HG02571 (cell line): ENCODE measurements around the gene NCDN.
"Not testable (repeated sequence)": the region's sequence is repeated elsewhere in the genome, so short reads cannot be mapped to it uniquely, and the experiment has no call there.

ENCODE experiments used
- ATAC-seq: cut with Tn5 transposase; IDR thresholded peaks from one replicate; pipeline ENCODE4 v1.9.1; 2021; ENCODE audit warnings: mild to moderate bottlenecking, moderate library complexity; ENCODE audit not compliant: unreplicated experiment

Gene NCDN

DNA sequence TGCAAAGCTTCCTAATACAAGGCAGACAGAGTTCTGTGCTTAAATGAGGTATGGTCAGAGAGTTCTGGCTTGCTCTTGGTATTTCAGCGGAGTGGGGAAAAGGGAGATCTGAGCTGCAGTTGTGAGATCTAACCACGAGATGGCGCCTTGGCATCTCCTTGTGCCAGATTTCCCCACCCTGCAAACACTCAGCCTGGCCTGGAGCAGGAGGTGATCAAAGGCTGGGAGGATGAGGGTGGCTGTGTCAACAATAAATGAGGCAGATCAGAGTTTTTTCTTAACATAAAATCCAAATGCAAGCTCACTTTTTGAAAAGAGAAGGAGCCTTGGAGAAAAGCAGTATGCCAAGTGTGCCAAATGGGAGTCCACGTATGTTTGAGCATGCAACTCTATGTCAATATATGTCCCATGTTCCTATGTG lies 11.4 kb downstream of the NCDN start:
- no peak for ATAC-seq

DNA sequence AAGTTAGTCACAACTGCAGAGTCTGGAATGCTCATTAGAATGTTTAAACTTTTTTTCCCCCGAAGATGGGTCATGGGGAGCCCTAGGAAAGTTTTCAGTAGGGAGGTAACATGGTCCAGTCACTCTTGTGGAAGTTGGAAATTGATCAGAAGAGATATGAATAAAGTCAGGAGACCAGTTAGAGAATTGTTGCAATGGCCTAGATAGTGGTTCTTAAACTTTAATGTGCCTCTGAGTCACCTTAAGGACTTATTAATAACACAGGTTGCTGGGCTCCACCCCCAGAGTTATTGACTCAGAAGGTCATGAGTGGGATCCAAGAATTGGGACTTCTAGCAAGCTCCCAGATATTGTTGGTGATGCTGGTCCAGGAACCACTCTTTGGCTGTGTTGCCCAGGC lies 12.3 kb downstream of the NCDN start:
- no peak for ATAC-seq

DNA sequence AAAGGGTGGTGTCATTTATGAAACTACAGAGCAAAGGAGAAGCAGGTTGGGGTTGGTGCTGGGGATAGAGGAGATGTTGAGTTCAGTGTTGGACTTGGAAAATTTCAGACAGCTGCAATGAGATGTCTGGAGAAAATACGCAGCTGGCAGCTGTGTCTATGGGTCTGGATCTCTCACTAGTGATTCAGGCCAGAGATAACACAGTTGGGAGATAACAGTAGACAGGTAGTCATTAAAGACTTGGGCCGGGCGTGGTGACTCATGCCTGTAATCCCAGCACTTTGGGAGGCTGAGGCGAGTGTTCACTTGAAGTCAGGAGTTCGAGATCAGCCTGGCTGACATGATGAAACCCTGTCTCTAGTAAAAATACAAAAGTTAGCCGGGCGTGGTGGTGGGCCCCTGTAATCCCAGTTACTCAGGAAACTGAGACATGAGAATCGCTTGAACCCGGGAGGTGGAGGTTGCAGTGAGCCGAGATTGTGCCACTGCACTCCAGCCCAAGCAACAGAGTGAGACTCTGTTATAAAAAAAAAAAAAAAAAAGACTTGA lies 13.1 kb downstream of the NCDN start:
- ATAC-seq, result no peak

DNA sequence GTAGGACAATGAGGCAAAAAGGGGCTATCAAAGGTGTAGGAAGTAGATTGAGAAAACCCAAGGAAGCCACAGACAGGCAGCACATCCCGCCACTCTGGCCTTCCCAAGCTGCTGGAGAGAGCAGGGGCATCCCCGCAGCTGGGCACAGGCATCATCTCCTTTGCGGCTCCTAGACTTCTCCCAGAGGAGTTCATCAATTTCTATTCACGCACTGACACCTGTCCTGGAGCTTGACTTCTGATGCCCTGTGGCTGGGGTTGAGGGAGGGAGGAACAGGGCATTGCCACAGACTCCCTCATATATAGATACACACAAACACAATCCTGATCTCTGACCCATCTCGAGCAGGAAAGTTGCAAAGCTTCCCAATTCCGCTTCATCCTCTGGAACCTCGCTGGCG lies 13.7 kb downstream of the NCDN start:
- no peak for ATAC-seq

DNA sequence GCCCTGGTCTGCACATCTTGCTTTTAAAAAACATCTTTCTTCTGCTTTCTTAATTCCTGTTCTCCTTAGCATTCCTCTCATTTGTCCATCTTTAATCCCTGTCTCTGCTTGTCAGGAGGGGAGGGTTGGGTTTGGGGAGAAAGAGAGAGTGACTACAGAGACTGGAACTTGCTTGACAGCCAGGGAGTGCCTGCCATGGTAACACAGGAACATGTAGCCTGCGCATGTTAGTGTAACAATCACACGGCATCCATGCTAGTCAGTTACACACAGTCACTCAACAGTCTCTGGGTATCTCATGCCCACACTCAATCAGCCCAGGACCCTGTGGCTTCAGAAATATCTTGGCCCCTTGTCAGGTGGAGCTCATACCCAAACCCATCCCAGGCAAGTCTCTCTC lies 14.7 kb downstream of the NCDN start:
- no peak for ATAC-seq

DNA sequence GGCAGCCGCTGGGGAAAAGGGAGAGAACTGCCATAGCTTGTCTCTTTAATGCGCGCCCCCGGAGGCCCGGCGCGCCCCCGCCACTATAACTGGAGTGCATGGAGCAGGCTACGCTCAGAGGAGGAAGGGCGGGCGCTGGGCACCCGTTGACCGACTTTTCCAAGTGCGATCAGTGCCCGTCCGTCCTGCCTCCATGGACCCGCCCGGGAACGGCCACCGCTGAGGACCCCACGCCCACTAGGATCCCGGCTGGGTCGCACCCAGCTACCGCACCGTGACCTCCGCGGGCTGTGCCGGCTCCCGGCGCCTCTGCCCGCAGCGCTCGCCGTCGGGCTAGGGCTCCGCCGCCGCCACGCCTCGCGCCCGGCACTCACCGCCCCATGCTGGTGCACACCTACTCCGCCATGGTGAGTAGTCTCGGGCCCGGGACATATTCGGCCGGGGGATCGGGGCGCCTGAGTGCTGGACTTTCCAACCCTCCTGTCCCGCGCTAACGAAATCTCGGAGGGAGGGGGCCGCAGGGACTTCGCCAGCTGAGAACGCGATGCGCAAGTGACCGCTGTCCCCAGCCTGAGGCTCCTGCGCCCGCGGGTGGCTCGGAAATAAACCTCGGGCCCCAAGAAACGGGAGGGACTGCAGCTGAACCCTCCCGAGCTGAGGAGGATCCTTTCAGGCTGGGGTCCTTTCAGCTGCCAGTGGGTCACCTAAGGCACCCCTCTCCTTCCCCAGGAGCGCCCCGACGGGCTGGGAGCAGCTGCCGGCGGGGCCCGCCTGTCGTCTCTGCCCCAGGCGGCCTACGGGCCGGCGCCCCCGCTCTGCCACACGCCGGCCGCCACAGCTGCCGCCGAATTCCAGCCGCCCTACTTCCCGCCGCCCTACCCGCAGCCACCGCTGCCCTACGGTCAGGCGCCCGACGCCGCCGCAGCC lies 15.9 kb downstream of the NCDN start, which contains the start of gene TFAP2E:
TFAP2E (plus strand) TSS at position 117 of the 927 bp plus-strand sequence; CDS start at position 381, 264 bp downstream.
- no peak for ATAC-seq

DNA sequence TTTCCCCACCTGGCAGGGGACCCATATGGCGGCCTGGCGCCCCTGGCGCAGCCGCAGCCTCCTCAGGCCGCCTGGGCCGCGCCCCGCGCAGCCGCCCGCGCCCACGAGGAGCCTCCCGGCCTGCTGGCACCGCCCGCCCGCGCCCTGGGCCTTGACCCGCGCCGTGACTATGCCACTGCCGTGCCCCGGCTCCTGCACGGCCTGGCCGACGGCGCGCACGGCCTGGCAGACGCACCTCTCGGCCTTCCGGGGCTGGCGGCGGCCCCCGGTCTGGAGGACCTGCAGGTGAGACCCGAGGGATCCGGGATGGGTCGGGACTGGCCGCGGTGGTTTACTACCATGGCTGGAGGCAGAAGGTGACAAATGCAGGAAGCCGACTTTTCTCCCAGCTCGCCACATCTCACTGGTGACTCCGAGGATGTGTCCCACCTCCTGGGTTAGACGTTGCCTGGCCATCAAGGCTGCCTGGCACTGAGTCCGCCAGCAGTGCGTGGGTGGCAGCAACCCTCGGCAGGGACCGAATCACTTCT lies 16.6 kb downstream of the NCDN start:
- ATAC-seq, result no peak

DNA sequence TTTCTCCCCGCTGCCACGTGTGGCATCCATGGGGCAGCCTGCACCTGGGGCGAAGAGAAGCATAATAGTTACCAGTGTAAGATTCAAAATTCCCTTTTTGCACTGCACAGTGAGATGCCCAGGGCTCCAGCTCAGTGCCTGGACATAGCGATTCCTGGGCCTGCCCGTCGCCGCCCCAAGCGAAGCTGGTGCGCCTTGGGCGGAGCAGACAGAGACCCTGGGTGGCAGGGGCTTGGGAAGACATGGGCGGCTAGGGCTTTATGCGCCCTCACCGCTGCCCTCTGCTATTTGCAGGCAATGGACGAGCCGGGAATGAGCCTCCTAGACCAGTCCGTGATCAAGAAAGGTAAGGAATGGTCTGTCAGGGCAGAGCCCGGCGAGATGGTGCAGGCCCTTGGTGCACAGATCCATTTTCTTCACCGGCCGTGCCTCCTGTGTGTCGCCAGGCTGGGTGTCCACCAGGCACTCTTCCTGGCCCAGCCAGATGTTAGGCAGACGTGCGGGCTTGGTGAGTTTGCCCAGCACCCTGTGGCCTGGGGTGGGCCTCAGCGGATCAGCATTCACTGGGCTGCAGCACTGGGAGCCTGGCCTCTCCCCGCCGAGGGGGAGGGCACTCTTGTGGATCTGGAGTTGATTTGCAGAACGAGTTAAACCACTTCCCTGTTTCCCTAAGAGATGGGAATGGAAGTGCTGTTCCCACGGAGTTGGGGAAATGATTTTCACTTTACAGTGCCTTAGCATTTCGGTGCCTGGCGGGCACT lies 17.2 kb downstream of the NCDN start:
- ATAC-seq, result no peak

DNA sequence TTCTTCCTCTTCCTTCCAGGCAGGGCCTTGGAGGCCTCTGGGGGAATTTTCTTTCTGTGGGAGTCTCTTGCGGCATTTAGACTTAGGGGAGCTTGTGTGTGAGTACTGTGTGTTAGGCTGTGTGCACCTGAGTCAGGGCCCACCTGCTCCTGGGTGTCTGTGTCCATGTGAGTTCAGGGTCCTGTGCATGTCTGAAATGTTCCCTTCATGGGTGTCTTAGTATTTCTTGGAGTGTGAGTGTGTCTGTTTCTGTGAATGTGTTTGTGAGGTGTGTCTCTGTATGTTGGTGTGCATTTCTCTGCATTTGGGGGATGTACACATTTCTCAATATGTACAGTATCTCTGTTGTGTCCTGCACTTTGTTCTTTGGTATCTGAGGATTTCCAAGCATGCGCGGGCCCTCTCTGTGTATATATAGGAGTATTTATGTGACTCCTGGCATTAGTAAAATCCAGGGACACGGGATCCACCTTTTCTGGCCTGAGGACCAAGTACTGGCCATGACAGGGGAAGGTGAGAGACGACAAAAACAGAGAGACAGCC lies 17.9 kb downstream of the NCDN start:
- ATAC-seq, result no peak

DNA sequence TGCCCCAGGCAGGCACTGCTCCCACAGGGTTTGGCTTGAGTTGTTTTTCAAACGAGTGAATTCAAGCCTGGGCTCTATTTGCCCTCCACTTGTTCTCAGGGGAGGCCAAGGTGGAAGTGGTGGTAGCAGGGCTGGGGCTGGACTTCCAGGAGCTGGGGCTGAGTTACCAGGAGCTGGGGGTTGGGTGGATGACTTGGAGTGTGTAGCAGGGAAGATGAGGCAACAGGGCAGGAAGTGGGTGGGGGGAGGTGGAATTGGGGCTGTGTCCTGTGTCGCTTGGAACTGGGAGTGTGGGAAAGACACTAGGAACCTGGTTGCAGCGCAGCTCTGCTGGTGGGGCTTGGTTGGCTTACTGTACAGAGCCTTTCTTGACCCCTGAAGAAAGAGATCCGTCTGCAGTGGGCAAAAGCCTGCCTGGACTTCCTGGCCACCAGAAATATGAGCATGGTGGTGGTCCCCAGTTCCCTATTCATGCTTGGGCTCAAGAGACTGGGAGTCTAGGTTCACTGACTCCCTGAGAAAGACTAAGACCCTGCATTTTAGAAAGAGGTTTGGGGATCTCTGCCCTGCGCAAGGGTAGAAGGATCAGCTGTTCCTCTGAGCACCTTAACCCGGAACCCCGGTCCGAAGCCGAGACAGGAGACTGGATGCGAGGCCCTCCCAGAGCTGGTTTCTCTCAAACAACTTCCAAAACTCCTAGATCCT lies 18.6 kb downstream of the NCDN start:
- ATAC-seq, result no peak

DNA sequence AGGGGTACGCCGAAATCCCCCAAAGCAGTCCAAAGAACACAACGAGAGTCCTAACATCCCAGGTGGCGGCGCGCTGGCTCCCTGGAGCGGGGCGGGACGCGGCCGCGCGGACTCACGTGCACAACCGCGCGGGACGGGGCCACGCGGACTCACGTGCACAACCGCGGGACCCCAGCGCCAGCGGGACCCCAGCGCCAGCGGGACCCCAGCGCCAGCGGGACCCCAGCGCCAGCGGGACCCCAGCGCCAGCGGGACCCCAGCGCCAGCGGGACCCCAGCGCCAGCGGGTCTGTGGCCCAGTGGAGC lies 19.1 kb downstream of the NCDN start:
- ATAC-seq, result not testable (repeated sequence)

DNA sequence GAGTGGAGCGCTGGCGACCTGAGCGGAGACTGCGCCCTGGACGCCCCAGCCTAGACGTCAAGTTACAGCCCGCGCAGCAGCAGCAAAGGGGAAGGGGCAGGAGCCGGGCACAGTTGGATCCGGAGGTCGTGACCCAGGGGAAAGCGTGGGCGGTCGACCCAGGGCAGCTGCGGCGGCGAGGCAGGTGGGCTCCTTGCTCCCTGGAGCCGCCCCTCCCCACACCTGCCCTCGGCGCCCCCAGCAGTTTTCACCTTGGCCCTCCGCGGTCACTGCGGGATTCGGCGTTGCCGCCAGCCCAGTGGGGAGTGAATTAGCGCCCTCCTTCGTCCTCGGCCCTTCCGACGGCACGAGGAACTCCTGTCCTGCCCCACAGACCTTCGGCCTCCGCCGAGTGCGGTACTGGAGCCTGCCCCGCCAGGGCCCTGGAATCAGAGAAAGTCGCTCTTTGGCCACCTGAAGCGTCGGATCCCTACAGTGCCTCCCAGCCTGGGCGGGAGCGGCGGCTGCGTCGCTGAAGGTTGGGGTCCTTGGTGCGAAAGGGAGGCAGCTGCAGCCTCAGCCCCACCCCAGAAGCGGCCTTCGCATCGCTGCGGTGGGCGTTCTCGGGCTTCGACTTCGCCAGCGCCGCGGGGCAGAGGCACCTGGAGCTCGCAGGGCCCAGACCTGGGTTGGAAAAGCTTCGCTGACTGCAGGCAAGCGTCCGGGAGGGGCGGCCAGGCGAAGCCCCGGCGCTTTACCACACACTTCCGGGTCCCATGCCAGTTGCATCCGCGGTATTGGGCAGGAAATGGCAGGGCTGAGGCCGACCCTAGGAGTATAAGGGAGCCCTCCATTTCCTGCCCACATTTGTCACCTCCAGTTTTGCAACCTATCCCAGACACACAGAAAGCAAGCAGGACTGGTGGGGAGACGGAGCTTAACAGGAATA lies 19.7 kb downstream of the NCDN start:
- no peak for ATAC-seq

DNA sequence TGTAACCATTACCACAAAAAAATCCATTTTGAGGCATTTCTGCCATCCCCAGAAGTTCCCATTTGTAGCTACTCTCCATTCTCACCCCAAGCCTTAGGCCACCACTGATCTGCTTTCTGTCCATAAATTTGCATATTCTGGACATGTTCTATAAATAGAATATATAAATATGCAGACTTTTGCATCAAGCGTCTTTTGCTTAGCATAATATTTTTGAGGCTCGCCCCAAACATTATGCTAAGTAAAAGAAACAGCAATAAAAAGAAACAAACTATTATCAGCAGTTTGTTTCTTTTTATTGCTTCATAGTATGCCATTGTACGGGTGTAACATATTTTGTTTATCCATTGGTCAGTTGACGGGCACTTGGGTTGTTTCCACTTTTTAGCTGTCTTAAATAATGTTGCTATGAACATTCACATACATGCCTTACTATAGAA lies 23.4 kb downstream of the NCDN start:
- ATAC-seq, result no peak

DNA sequence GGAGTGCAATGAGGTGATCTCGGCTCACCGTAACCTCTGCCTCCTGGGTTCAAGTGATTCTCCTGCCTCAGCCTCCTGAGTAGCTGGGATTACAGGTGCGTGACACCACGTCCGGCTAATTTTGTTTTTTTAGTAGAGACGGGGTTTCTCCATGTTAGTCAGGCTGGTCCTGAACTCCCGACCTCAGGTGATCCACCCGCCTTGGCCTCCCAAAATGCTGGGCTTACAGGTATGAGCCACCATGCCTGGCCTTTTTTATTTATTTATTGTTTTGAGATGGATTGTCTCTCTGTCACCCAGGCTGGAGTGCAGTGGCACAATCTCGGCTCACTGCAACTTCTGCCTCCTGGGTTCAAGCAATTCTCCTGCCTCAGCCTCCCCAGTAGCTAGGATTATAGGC lies 24.0 kb downstream of the NCDN start:
- ATAC-seq, result not testable (repeated sequence)

DNA sequence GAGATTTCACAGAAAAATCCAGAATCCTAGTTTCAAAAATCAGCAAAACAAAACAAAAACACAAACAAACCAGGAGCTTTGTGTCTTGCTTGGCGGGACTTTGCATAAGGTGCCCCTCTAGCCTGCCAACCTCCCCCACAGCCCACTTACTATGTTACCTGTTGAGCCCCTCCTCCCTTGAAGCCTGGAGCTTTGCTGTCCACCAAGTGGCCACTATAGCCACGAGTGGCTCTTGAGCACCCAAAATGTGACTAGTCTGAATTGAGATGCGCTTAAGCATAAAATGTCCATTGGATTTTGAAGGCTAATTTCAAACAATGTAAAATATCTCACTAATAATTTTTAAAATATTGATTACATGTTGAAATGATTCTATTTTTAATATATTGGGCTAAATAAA lies 27.7 kb downstream of the NCDN start:
- no peak for ATAC-seq

DNA sequence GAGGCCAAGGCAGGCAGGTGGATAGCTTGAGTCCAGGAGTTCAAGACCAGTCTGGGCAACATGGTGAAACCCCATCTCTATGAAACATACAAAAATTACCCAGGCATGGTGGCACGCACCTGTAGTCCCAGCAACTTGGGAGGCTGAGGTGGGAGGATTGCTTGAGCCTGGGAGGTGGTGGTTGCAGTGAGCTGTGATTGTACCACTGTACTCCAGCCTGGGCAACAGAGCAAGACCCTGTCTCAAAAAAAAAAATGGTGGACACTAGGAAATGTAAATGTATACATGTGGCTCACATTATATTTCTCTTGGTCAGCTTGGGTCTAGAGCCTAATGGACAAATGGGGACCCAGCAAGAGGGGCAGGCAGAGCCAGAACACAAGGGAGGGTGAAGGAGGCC lies 28.2 kb downstream of the NCDN start:
- not testable (repeated sequence) for ATAC-seq

DNA sequence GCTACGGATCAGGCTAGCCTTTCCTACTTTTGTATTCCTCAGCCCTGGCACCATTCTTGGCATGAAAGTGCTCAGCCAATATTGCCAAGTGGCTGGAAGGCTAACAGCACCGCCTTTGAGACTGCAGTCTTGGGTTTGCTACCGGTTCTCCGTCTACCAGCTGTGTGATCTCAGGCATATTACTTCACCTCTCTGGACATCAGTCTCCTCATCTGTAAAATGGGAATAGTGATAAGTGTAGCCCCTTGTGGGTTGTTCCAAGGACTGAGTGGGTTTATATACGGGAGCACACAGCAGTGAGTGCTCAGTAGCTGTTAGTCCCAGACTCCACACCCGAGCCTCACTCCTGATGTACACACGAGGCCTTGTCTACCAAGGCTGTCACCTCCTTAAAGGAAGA lies 29.2 kb downstream of the NCDN start:
- no peak for ATAC-seq

DNA sequence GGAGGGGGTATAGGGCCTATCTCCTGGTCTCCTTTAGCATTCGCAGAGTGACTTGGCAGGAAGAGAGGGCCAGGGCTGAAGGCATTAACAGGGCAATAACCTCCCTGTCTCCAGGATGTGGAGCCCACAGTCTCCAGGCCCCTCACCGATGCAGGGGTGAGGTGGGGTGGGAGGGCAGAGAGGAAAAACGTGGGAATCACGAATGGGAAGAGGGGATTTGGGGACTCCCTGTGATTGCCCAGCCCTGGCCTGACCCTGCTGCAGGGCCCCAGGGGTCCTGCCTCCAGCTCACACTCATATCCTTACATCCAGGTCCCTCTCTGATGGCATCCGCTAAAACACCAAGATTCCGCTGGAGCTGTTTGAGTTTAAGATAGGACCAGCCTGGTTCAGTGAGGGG lies 30.1 kb downstream of the NCDN start:
- ATAC-seq, result no peak

DNA sequence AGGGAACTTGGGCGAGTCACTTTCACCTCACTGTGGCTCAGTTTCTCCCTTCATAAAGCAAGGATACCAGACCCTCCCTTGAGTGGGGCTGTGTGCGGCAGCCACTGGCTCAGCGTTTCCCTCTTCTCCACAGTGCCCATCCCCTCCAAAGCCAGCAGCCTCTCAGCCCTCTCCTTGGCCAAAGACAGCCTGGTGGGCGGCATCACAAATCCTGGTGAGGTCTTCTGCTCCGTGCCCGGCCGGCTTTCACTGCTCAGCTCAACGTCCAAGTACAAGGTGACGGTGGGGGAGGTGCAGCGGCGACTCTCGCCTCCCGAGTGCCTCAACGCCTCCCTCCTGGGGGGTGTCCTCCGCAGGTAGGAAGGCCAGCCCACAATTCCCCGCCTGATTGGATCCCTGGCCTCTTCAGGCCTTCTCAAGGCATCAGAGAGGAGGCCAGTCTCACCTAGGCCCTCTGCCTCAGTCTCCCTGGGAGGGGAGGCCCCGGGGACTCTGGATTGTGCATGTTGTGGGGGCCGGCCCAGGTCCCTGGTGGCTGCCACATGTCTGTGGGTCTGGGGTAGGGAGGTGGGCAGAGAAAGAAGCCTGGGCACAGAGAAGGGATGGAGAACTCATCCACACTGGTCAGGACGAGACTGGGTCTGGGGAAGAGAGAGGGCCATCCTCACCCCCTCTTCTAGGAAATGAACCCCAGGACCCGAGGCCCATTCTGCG lies 30.8 kb downstream of the NCDN start:
- ATAC-seq, result no peak
